ENCODE measurements around the gene SLC4A2.

The SLC4A2 gene

DNA sequence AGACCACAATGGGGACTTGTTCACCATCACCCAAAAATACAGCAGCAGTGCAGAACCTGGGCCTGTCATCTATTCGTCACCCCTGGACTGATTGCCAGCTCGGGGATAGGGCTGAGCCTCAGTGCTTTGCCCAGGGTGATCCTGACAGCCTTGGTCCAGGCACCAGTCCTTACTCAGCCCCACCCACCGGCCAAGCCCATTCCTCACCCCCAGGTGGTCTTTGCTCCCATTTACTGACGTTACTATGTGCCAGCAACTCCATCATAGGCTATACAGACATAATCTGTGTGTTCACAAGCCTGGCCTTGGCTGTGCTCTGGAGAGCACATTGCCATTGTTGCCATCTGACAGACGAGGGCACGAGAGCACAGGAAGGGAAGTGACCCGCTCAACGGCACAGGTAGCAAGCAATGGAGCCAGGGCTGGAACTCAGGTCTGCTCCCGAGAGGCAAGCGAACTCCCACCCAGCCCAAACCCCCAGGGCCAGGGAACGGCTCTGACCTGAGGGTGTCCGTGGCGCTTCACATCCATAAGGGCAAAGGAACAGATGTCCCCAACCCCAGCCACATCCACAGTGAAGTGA is 41.9 kb upstream of the SLC4A2 start:
- TF ChIP-seq, protein P1, sequence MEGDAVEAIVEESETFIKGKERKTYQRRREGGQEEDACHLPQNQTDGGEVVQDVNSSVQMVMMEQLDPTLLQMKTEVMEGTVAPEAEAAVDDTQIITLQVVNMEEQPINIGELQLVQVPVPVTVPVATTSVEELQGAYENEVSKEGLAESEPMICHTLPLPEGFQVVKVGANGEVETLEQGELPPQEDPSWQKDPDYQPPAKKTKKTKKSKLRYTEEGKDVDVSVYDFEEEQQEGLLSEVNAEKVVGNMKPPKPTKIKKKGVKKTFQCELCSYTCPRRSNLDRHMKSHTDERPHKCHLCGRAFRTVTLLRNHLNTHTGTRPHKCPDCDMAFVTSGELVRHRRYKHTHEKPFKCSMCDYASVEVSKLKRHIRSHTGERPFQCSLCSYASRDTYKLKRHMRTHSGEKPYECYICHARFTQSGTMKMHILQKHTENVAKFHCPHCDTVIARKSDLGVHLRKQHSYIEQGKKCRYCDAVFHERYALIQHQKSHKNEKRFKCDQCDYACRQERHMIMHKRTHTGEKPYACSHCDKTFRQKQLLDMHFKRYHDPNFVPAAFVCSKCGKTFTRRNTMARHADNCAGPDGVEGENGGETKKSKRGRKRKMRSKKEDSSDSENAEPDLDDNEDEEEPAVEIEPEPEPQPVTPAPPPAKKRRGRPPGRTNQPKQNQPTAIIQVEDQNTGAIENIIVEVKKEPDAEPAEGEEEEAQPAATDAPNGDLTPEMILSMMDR (IDR thresholded peaks at IDR 0.05; ENCODE audit: low read depth, low read length, missing control alignments) = no peak
- no peak overlapping the region for H3K4me3 ChIP-seq (ENCODE audit: low read depth, low read length)
- DNase-seq (ENCODE audit: low read depth) = no peak

DNA sequence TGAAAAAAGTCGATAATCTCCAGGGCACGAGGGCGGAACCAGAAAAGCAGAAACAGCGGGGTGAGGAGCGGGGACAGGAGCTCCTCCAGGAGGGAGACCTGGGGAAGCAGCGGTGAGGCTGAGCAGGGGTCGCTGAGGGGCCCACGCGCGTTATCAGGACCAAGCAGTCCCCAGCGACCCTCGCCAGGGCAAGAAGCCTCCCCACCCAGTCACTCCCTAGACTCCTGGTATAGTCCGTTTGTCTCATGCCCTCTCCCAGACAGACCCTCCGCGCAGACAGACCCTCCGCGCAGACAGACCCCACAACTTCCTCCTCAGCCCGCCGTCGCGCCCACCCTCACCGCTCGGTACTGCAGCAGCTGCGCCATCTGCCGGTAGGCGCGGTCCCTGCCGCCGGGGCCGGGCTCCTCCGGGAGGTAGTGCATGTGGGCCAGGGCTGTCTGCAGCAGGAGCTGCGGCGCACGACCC is 41.4 kb upstream of the SLC4A2 start:
- TF ChIP-seq, protein P1 (IDR thresholded peaks at IDR 0.05; ENCODE audit: low read depth, low read length, missing control alignments) = peak; percentile 90
- no peak for DNase-seq (ENCODE audit: low read depth)
- no peak overlapping the region for H3K4me3 ChIP-seq (ENCODE audit: low read depth, low read length)

DNA sequence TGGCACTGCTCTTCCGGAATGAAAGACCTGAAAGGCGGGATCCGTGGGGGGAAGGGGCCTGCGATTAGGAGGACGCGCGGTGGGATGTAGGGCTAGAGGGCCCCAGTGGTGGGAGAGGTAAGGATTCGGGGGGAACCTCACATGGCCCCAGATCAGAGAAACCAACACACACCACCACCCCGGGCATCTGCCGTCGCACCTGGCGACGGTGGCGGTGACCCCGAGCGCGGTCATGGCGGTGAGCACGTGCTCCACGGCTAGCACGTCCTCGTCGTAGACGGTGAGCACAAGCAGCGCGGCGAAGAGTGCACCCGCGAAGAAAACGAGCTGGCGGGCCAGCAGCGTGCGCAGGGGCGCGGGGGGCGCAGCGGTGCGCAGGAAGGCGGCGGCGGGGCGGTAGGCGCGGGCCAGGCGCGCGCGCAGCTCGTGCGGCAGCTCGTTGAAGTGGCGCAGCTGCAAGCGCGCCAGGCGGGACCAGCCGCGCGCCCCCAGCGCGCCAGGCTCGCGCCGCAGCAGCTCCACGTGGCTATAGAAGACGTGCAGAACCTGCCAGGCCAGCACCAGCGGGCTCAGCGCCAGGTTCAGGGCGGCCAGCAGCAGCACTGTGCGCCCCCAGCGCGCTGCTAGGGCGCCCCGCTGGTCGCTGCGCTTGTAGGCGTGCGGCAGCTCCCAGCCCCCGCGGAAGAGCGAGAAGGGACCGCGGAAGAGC is 40.8 kb upstream of the SLC4A2 start:
- TF ChIP-seq, protein P1 (IDR thresholded peaks at IDR 0.05; ENCODE audit: low read depth, low read length, missing control alignments) = no peak
- no peak for DNase-seq (ENCODE audit: low read depth)
- no peak overlapping the region for H3K4me3 ChIP-seq (ENCODE audit: low read depth, low read length)

DNA sequence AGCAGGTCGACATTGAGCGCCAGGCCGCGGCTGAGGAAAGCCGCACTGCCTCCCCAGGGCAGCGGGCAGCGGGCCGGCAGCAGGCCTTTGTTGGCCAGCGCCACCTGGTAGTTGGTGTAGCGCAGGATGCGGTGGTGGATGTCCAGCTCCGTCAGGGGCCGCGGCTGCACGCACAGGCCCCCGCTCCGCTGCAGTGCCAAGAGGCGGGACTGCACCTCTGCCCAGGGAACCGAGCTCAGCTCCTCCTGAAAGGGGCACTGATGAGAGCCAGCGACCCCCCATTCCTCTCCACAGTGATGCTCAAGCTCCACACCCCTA is 40.3 kb upstream of the SLC4A2 start:
- H3K4me3 ChIP-seq (ENCODE audit: low read depth, low read length) = no peak overlapping the region
- TF ChIP-seq, protein P1 (IDR thresholded peaks at IDR 0.05; ENCODE audit: low read depth, low read length, missing control alignments) = no peak

DNA sequence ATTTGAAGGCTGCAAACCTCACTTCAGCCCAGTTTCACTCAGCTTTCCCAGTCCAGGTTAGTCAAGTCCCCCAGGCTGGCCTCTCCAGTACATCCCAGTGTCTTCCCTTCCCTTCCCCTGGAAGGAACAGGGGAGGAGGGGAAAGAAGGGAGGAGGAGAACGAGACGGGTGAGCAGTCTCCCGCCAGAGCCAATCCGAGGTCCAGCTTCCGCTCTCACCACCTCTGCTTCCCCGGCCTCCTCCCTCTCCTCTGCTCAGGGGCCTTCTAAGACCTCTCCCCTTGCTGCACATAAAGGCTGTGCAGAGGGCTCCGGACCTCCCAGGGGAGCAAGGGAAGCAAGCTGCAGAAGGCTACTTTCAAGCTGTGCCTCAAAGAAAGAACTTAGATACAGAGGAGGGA is 39.2 kb upstream of the SLC4A2 start:
- TF ChIP-seq, protein P1 (IDR thresholded peaks at IDR 0.05; ENCODE audit: low read depth, low read length, missing control alignments) = no peak
- no peak for DNase-seq (ENCODE audit: low read depth)
- no peak overlapping the region for H3K4me3 ChIP-seq (ENCODE audit: low read depth, low read length)

More for the DNA sequence above, 40.3 kb upstream of the SLC4A2 start:
- no peak for DNase-seq (ENCODE audit: low read depth)

DNA sequence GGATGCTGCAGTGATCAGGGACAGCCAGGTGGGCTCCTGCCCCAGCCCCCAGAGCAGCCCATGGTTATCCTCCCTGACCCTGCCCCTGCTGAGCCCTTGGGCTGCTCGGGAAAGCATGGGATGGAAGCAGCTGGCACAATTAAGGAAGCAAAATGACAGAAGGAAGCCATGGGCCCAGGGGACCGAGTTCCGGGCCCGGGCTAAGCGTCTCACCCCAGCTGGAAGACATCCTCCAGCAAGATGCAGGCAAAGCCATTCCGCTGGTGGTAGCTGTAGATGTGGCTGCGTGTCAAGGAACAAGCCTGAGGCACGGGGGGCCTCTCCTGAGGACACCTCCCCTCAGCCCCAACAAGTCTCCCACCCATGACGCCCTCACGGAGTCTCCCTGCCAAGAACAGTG is 36.2 kb upstream of the SLC4A2 start:
- no peak for DNase-seq (ENCODE audit: low read depth)
- TF ChIP-seq, protein P1 (IDR thresholded peaks at IDR 0.05; ENCODE audit: low read depth, low read length, missing control alignments) = no peak
- H3K4me3 ChIP-seq (ENCODE audit: low read depth, low read length) = no peak overlapping the region

Measured in GM12864 (cell line).